HT1080 (cell line): Measurements from ENCODE around the gene STK10. TPM values are rescaled to one million over a fixed set of nuclear protein-coding genes. Genes with fewer than 3 reads are reported as not detected.
"Not testable (repeated sequence)": the region's sequence is repeated elsewhere in the genome, so short reads cannot be mapped to it uniquely, and the experiment has no call there.

Experiments
- DNase-seq: peaks from one replicate; pipeline ENCODE4 v3.0.0-alpha.2; 2015; ENCODE audit warnings: low read depth
- total RNA-seq: library from RNA; depleted of rRNA; stranded (reverse); fragments of >200 nt; shearing (Covaris generic); gene quantifications from 2 replicates; pipeline ENCODE4 v1.2.3, GENCODE V29; 2014

STK10 gene
- total RNA-seq, 1 experiment from 2014 or later: 16.4 TPM

DNA sequence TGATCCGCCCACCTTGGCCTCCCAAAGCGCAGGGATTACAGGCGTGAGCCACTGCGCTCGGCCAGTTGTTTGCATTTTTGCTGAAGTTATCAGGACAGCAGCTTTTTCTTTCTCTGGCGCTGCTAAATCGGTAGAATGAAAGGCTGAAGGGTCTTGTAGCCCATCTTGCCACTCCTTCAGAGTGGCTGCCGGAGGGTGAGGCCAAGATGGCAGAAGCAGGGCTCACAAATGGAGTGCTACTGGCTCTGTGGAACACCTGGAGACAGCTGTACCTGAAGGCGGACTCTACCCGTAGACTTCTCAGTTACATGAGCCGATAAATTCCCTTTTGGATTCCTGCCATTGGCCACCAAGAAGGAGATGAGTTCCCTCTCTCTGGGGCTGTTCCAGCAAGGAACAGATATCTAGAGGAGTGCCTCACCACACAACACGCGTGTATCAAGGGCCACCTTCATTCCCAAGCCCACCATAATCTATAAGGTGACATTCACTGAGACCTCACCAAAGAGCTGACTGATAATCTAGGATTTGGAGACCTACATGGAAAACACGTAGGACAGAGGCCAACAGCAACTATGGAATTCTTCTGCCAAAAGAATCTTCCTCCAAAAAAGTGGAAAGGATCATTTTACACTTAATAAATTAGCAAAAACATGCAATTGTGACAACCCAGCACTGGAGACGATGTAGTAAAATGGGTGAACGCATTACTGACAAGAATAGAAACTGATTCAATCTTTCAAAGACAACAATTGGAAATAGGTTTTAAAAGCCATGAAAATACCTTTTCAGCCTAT lies 21.8 kb downstream of the STK10 start:
- no peak for DNase-seq

DNA sequence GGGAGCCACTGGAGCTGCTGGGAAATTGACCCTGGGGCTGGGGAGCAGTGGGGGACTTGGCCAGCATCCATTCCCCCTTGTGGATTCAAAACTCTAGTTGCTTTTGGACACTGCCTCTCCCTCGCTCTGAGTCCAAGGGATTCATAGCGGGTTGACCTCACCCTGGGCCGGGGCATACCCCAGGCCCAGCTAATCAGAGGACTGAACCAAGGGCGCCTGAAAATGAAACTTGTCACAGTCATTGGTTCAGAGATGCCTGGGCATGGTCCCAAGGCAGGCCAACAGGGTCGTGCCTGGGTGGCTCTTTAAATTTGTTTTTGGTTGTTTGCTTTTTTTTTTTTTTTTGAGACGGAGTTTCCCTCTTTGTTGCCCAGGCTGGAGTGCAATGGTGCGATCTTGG lies 22.6 kb downstream of the STK10 start:
- no peak for DNase-seq

DNA sequence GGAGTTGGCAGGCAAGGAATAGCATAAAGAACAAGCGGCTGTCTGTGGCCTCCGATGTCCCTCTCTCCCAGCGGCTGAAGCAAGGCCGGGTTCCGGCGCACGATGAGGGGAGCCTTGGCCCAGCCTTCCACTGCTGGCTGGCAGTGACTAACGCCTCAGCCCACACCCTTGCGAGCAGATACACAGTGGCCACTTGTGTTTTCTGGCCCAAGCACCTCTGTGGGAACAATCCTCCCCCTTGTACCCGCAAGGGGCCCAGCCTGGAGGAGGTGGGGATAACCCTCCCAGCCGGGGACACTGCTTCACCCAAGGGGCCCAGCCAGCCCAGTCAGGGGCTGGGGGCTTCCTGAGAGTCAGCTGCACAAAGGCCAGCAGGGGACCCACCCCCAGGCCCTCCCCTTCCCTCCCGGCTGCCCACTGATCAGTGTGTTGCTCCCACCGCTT lies 23.2 kb downstream of the STK10 start:
- DNase-seq: no peak

DNA sequence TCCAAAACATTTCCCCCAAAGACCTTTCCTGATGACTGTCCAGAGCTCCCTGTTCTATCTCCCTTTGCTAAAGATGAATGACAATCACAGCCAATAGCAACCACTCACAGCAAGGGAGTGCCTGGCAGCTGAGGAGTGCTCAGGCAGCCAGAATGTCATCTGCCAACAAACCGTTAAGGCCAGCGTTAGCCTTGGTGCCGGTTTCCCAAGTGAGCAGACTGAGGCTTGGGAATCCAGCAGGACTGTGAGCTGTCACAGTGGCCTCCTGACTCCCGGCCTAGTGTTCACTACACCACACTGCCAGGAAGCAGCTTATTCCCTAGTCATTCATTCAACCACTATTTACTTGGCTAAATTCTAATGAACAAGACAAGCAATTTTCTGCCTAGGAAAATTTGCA lies 24.7 kb downstream of the STK10 start:
- DNase-seq: no peak

DNA sequence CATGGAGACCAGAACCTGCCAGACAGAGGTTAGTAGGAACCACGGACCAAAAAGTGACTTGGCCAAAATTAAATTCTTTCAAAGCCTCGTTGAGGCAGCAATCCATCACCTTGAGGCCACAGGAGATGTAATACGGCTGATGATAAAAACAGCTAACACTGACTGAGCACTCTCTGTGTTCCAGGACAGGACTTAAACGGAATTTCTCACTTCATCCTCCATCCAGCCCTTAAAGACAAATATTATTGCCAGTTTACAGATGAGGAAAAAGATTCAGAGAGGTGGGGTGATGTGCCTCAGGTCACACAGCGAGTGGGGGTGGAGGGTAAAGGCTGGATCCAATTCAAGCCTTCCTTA lies 25.1 kb downstream of the STK10 start:
- DNase-seq: no peak

DNA sequence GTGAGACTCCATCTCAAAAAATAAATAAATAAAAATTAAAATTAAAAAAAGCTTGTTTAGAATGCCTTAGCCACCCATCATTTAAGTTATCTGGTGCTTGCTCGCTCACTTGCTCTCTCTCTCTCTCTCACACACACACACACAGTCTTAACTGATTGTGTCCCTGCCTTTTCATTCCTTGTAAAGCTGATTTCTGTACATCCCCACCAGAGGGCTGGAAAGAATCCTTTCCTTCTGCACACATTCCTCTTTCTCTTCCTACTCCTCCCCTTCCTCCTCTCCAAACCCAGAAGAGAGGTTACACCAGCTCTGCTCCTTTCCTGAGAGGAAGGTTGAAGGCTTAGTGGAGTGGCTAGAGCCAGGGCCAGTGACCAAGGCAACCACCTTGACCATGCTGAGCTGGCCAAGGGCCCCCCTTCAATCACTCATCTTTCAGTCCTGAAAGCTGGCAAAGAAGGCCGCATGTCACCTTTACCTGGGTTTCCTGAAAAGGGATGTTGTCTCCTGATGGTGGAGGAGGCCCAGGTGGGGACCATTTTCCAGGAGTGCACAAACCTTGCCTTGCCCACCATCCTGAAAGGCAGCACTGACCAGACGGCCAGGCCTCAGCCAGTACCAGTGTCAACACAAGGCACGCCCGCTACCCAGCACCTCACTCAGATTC lies 25.6 kb downstream of the STK10 start:
- DNase-seq: no peak

DNA sequence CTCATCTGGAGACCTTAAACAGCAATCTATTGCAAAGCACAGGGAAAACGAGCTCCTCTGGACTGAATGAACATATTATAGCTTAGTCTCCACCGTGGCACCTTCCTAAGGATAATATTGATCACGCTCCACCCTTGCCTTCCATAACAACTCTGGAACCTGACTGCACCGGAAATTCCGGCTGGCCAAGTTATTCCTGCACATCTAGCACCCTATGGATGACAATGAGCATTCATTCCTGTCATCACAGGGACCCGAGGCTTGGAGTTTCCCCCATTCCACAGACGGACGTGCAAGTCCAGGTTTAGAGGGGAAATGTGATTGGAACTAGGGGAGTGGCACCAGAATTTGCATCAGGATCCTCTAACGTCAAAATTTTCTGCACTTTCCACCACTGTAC lies 27.5 kb downstream of the STK10 start:
- DNase-seq: no peak

DNA sequence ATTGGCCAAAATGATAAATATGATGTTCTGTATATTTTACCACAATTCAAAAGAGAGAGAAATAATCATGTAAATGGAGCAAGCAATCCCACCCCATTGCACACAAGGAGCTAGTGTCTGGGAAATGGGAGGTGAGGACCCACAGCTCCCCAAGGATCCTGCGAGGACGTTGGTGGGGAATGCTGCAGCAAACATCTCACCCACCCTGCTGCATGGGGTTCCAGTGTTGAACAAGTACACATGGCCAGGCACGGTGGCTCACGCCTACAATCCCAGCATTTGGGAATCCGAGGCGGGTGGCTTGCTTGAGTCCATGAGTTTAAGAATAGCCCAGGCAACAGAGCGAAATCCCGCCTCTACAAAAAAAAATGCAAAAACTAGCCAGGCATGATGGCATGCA lies 29.0 kb downstream of the STK10 start:
- DNase-seq: no peak

DNA sequence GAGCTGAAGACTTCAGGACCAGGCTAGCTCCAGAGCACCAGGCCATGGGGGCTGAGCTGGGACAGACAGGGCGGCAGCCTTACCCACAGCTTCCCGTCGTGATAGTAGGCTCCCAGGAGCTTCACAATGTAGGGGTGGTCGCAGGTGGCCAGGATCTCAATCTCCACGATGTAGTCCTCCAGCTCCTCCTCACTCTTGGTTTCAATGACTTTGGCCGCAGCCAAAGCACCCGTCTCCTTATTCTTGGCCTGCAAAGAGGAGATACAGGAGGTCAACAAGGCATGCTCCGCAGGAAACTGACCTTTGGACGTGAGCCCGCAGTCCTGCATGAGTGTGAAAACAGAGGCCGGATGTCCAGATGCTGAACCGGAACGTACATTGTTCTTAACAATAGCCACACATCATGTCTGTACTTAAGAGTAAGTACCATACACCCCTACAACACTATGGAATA lies 31.5 kb downstream of the STK10 start:
- no peak for DNase-seq

DNA sequence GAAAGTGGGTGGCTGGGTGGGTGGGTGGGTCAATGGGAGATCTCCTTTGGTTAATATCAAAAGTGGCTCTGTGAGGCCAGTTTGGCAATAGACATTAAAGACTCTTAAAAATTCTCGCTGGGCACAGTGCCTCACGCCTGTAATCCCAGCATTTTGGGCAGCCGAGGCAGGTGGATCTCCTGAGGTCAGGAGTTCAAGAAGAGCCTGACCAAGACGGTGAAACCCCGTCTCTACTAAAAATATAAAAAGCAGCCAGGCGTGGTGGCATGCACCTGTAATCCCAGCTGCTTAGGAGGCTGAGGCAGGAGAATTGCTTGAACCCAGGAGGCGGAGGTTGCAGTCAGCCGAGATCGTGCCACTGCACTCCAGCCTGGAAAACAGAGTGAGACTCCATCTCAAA lies 32.9 kb downstream of the STK10 start:
- DNase-seq: not testable (repeated sequence)

DNA sequence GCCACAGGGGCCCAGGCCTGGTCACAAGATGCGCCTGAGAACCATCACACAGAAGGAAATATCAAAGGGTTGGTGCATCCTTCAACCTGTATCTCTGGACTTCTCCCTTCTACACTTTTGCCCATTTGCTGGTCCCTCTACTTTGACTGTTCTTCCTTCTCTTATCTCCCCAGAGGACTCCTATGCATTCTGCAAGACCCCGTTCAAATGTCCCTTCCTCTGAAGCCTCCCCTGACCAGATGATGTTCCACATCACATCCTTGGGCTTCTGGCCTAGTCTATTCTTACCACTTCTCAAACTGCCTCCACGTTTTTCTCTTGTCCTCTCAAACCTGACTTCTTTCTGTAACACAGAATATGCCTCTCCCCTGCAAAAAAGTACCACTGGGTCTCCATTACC lies 34.3 kb downstream of the STK10 start:
- no peak for DNase-seq

DNA sequence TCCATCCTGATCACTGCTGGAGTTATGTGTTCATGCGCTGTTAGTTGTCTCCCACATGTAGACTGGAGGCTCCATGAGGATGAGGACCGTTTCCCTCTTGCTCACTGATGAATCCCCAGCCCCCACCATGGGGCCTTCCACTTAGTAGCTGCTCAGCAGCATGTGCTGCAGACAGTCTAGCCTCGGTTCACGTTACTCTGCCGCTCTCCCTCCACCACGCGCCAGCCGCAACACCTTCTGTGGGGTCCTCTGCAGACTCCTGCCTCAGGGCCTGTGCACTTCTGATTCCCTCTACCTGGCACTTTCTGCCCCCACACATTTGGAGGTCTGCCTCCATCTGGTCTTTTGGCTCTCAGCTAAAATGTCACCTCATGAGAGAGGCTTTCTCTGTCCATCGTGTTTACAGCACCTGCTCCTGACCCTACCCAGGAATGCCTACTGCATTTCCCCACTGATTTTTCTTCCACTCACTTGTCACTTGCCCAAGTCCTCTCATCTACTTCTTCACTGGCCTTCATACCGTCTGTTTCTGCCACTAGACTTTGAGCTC lies 36.3 kb downstream of the STK10 start:
- DNase-seq: no peak

DNA sequence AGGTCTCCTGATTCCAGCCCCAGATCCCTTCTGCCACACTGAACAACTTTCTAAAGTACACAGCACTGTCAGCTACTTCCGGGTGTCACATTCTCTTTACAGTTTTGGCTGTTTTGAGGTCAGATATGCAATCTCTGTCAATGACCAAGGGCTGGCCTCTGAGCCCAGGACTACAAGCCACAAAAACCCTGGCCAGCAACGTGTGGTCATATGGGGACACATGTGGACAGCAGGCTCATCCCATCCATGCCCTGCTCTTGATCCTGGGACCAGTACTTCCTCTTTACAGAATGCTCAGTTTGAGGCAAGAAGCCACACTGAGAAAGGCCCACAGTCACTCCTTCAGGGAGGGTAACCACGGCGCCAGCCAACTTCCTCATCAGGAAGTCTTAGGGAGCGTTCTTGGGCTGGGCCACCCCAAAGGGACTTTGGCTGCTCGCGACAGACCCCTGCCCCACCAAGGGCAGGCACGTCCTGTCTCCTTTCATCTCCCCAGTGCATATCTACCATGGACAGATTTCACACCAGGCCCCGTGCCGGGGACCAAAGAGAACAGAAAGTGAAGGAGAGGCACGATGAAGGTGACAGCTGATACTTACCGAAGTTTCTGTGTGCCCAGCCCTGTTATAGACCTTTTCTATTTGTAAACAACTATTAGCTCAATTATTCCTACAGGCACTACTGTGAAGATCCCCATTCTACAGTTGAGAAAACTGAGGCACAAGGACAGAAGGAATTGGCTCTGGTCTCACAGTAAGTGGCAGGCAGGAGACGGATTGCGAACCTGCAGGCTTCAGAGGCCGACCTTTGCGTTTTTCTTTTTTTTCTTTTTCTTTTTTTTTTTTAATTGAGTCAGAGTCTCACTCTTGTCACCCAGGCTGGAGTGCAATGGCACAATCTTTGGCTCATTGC lies 37.3 kb downstream of the STK10 start:
- DNase-seq: no peak

DNA sequence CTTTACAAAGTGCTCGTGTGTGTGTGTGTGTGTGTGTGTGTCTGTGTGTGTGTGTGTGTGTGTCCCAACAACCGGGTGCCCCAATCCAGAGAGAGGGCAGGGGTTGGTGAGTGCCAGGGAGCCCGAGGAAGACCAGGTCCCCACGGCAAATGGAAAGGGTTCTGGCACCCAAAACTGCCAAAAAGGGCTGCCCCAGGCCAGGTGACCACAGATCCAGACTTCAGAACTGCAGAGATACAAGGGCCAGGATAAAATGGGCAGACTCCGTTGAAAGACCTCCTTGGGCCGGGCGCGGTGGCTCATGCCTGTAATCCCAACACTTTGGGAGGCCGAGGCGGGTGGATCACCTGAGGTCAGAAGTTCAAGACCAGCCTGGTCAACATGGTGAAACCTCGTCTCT lies 38.5 kb downstream of the STK10 start:
- DNase-seq: not testable (repeated sequence)

DNA sequence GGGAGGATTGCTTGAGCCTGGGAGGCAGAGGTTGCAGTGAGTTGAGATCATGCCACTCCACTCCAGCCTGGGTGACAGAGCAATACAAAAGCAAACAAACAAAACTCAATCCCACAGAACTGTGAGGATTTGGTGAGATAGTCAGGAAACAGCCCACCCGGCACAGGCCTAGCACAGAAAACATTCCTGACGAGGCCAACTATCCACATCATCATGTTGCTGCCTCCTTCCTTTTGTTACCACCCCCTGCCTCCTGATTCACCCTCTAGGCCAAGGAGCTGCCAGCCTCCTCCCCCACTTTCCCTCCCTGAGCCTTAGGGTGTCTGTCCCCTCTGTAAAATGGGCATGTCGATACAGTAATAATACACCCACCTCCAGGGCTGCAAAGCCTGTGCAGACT lies 39.0 kb downstream of the STK10 start:
- peak; percentile 41 for DNase-seq

DNA sequence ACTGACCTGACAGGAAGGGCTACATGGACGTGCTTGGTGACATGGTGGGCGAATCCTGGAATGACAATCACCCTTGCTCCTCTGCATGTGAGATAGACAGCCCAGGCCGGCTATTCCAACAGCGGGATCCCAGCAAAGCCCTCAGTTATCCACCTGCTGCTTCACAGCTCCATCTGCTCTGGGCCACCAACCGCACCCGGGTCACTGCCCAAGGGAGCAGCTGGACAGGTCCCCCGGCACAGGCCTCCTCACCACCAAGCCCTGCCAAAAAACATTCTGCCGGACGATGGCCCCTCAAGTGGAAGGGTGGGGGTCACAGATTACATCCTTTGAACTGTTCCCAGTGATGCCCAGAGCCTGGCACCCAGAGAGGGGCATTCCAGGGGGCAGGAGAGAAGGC lies 39.6 kb downstream of the STK10 start:
- DNase-seq: no peak

DNA sequence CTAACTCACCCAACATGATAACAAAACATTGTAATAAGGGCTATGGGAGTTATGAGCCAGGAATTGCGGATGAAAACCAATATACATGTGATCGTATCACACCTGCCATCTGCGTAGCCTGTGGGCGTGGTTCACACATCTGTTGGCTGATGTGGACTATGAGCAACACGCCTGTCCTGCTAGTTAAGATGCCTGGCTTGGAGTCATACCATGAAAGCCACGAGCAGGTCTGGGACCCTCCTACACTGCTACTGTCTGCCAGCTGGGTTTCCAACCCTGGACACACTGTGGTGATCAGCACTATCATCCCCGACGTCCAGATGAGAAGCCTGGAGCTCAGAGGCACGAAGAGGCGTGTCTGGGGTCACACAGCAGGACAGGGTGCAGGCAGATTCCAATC lies 40.2 kb downstream of the STK10 start:
- DNase-seq: no peak

DNA sequence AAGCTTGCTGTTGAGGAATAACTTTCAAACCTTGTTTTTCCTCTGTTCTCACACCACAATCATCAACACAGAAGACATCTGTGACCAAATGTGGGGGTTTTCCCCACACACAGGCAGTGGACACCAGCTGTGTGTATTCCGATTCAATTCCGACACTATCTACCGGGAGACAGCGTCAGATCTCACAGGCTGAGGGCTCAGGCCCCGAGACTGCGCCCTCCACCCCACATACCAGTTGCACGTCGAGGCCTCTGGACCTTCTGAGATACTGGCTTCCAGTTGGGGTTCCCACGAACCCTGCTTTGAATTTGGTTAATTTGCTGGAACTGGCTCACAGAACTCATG lies 41.3 kb downstream of the STK10 start:
- no peak for DNase-seq

DNA sequence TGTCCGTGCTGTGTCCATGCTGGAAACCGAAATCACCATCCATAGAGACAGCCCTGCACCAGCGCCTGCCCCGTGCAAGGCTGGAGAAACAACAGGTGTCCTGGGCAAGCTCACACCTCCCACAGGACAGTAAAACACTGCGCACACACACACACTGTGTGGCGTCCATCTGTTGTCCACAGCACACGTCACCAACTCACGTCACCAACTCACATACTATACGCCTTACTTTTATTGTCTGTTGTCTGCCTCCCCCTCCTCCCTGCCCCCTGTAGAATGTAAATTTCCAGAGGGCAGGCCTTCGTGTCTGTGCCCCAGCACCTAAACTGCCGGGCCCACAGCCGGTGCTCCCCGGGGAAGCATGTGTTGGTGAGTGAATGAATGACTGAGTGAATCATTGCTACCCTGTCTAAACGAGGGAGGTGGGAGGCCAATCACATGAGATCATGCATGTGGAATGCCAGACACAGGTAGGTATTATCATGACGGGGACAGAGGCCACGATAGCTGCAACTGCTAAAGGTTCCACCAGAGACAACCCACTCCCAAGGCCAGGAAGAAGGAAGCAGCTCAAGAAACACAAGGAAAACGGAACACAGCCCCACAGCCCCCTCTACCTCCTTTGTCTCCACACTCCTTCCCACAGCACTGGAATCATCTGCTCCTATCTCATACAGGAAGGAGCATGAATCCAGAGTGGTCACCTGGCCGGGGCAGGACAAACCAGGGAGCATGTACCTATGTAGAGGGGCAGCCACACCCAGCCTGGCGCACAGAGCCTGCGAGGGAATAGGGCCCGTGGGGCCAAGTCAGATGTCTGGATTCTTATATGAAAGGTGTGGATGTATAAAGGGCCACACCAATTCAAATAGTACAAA lies 41.9 kb downstream of the STK10 start:
- no peak for DNase-seq

DNA sequence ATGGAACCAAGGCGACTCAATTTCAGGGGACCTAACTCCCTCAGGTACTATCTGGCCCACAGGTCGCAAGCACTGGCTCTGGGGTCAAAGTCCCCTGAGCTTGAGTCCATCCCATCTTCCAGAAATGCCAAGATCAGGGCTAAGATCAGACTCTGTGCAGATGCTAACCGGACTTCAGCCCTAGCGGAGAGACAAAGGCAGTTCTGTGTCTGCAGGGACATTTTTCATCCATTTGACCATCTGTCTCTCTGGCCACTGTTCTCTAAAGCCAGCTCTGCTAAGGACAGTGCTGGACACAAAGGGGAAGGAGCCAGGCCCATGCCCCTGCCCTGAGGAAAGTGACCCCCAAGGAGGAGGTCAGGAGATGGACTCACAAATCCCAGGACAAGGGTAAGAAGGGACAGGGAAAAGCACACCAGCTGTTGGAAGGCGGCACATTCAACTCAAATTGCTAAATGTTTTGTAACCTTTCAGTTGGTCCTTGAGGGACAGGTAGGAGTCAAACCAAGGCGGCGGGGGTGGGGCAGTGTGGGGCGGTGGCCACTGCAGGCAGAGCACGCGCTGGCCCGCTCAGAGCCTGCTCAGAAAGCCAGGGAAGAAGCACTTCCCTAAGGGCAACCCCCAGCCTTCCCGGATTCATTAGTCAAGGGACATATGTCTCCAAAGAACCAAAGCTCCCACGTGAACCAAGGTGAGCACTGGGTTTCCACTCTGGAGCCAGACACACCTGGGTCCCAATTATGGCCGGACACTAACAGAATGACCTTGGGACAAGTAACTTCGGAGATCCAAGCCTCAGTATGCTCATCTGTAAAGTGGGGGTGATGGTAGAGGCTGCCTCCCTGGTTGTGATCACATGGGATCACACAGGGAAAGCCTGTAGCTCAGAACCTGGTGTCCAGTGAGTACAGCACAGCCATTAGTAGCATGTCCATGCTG lies 42.8 kb downstream of the STK10 start:
- no peak for DNase-seq
